GM18873 (cell line): Measurements from ENCODE around the gene CD70.
"Not testable (repeated sequence)": the region's sequence is repeated elsewhere in the genome, so short reads cannot be mapped to it uniquely, and the experiment has no call there.

Experiments
- ATAC-seq: cut with Tn5 transposase; IDR thresholded peaks from one replicate; pipeline ENCODE4 v1.9.1; 2021; ENCODE audit warnings: mild to moderate bottlenecking, moderate library complexity, moderate number of reproducible peaks; ENCODE audit not compliant: unreplicated experiment, low FRiP score

Gene CD70, protein sequence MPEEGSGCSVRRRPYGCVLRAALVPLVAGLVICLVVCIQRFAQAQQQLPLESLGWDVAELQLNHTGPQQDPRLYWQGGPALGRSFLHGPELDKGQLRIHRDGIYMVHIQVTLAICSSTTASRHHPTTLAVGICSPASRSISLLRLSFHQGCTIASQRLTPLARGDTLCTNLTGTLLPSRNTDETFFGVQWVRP

DNA sequence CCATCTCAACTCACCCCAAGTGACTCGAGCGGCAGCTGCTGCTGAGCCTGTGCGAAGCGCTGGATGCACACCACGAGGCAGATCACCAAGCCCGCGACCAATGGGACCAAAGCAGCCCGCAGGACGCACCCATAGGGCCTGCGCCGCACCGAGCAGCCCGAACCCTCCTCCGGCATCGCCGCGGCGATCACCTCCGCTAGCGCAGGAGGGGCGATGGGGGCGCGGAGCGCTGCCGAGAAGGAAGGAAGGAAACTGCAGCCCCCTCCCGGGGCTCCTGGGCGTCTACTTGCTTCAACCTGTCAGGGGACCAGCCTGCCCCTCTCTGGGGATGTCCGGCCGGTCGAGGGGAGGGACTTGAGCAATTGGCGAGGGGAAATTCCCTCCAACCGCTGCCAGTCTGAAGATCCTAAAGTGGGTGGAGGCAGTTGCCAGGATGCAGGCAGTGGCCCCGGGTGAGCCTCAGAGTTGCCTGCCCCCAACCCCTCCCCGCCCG, at the start of gene CD70:
Gene CD70 (minus strand): TSS at position 324 of the 493 bp plus-strand sequence. CDS start 148 bp downstream, at position 176.
- peak; percentile 53 for ATAC-seq

DNA sequence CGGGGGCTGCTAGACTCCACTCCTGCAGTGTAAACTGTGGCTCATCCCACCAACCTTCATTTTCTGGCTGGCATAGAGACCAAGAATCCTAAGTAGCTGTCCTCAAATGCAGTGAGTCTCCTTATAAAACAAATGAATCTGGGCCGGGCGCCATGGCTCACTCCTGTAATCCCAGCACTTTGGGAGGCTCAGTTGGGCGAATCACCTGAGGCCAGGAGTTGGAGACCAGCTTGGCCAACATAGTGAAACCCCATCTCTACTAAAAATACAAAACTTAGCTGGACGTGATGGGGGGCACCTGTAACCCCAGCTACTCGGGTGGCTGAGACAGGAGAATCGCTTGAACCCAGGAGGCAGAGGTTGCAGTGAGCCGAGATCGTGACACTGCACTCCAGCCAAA, 49.4 kb upstream of the CD70 start:
- ATAC-seq: not testable (repeated sequence)

DNA sequence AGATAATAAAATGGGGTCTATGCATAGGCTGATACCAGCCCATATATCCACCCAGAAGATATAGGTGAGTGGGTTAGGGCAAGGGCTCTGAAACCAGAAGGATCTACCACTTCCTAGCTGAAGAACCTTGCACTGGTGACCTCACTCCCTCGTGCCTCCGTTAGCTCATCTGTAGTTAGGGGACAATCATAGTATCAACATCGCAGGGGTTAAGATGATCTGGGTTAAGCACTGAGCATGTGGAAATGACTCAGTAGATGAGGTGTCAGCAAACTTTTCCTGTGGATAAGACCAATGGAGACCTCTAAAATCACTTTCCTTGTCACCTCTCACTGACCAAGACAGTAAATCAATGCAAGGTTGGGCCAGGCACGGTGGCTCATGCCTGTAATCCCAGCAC, 48.5 kb upstream of the CD70 start:
- no peak for ATAC-seq

DNA sequence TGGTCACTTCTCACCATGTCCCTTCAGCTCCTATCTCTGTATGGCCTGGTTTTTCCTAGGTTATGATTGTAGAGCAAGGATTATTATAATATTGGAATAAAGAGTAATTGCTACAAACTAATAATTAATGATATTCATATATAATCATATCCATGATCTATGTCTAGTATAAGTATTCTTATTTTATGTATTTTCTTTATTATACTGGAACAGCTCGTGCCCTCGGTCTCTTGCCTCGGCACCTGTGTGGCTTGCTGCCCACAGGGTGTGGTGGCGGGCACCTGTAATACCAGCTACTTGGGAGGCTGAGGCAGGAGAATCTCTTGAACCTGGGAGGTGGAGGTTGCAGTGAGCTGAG, 42.5 kb upstream of the CD70 start:
- ATAC-seq: not testable (repeated sequence)

DNA sequence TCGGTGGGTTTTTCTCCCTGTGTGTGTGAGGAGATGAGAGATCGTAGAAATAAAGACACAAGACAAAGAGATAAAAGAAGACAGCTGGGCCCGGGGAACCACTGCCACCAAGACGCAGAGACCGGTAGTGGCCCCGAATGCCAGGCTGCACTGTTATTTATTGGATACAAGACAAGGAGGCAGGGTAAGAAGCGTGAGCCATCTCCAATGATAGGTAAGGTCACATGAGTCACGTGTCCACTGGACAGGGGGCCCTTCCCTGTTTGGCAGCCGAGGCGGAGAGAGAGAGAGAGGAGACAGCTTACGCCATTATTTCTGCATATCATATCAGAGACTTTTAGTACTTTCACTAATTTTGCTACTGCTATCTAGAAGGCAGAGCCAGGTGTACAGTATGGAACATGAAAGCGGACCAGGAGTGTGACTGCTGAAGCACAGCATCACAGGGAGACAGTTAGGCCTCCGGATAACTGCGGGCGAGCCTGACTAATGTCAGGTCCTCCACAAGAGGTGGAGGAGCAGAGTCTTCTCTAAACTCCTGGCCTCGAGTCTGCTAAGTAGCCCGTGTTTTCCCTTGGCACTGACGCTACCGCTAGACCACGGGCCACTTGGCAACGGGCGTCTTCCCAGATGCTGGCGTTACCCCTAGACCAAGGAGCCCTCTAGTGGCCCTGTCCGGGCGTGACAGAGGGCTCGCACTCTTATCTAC, 42.0 kb upstream of the CD70 start:
- not testable (repeated sequence) for ATAC-seq

DNA sequence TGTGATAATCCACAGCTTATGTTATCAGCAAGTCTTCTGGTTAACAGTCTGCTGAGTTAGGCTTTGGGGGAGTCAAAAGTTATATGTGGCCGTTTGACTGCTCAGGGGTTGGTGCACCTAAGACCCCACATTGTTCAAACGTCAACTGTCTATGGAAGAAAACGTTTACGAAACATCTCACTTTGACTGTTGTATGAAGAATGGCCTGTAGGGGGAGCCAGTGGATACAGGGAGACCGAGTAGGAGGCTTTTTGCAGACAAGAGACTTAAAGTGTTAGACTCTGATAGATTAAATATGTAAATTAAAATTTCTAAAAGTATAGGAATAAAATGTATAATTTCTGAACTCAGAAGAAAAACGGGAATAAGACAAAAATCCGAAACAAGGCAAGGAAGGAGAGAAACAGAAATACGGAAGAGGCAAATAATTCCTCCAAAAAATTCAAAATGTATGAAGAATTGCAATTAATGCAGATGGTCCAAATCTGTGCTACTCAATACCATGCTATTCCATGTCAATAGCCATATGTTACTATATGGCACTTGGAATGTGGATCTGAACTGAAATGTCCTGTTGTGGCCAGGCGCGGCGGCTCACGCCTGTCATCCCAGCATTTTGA, 41.2 kb upstream of the CD70 start:
- no peak for ATAC-seq

DNA sequence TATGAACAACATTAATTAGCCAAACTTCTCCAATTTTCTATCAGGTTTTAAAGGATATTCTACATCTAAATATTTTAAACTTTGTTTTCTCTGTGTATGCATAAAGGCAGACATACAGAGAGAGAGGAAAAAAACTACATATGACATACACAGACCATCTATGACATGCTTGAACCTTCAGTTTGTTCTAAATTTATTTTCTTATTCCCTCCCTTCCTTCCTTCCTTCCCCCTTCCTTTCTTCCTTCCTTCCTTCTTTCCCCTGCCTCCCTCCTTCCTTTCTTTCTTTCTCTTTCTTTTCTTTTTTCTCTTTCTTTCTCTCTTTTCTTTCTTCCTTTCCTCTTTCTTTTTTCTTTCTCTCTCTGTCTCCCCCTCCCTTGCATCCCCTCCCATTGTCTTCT, 35.8 kb upstream of the CD70 start:
- ATAC-seq: no peak

DNA sequence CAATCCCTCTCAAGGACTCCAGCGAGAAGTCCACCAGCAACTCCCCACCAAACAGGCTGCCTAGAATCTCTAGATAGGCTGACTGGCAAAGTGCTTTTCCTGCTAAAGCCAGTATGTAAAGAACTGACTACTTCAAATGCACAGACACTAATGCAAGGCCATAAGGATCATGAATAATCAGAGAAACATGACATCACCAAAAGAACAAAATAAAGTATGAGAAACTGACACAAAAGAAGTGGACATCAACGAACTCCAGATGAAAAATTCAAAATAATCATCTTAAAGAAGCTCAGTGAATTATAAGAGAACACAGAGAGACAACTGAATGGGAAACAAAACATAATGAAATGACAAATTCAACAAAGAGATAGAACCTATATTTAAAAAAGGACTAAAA, 26.4 kb upstream of the CD70 start:
- ATAC-seq: no peak

DNA sequence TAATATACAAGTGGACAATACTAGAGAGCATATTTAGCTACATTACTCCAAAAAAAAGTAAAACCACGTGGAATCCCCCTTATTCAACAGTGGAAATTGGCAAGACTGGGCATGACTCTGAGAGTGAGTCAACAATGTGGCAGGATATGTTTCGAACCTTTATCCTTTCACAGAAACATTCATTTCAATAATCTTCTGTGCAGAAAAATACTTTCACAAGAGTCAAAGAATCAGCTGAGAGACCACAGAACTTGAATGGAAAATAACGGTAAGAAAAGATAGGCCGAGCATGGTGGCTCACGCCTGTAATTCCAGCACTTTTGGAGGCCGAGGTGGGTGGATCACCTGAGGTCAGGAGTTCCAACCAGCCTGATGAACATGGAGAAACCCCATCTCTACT, 25.1 kb upstream of the CD70 start:
- no peak for ATAC-seq

DNA sequence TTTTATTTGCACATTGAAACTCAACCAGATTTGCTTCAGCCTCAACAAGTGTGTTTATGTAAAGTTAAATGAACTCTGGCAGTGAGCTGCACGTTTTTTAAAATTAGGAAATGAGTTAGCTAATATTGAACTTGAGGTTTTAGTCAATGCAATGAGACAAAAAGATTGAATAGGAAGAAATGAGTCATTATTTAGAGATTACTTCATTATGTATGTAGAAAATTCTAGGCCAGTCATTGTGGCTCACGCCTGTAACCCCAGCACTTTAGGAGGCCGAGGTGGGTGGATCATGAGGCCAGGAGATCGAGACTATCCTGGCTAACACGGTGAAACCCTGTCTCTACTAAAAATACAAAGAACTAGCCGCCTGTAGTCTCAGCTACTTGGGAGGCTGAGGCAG, 22.8 kb upstream of the CD70 start:
- no peak for ATAC-seq

DNA sequence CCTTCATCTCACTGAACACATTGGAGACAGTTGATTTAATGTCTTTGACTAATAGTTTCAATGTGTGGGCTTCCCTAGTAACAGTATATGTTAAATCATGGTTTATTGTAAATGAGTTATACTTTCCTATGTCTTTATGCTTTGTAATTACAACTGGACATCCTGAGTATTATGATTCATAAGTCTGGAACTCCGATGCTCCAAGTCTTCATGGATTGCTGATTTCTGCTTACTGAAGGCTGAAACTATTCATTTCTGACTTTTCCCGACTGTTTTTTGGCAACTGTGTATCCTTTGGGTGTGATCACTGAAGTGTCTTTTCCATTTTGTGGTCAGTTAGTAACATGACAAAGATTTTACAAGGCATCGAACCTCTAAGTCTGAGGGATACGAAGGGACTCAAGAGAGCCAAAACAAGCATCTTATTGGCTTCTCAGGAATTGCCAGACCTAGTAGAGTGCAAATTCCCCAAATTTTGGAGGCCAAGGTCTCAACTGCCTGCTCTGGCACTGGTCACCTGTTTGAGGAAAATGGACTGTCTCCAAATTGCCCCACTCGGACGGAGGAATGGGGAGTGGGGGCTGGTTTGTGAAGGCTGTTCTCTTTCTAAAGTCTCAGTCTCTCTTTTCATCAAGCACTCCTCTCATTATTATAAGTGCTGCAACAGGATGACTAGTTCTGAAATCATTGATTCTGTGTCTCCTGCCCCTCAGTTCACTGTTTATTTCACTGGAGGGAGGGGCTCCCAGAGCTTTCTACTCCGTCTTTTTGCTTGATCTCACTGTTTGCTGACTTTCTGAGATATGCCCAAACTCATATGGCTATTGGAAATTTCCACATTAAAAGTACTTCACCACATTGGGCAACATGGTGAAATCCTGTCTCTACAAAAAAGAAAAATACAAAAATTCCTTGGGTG, 20.2 kb upstream of the CD70 start:
- no peak for ATAC-seq

DNA sequence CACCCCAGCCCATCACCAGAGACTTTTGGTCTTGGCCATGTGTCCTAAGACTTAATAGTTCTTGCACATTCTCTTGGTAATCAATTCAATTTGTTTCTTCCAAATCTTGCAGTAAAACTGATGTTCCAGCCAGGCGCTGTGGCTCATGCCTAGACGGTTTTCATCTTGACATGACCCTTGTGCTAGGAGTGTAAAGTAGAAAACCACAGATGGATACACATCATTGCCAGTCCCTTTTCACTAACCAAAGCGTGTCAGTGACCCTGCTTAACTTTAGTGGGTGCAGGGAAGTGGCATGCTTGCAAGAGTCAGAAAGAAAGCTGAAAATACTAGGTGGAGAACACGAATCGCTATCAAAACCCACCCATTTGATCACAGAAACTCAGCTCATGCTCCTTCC, 18.0 kb upstream of the CD70 start:
- no peak for ATAC-seq

DNA sequence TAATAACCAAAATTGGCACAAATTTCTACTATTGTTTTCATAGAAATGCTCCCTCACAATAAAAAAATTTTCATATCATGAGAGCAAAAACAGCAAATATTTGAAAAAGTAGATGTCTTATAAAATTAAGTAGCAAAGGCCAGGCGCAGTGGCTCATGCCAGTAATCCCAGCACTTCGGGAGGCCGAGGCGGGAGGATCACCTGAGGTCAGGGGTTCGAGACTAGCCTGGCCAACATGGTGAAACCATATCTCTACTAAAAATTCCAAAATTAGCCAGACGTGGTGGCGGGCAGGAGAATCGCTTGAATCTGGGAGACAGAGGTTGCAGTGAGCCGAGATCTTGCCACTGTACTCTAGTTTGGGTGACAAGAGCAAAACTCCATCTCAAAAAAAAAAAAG, 17.2 kb upstream of the CD70 start:
- not testable (repeated sequence) for ATAC-seq

DNA sequence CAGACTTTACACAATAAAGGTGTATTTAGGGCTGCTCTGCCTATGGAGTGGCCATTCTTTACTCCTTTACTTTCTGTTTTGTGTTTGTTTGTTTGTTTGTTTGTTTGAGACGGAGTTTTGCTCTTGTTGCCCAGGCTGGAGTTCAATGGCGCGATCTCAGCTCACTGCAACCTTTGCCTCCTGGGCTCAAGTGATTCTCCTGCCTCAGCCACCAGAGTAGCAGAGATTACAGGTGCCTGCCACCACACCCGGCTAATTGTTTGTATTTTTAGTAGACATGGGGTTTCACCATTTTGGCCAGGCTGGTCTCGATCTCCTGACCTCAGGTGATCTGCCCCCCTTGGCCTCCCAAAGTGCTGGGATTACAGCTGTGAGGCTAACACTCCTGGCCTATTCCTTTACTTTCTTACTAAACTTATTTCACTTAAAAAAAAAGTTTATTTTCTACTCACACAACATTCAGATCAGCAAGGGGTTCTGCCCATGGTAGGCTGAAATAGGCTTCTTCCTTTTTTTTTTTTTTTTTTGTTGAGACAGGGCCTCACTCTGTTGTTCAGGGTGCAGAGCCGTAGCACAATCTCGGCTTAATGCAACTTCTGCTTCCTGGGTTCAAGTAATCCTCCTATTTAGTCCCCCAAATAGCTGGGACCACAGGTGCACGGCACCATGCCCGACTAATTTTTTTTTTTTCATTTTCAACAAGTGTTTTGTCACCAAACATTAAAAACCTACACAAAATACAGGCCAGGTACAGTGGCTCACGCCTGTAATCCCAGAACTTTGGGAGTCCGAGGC, 15.5 kb upstream of the CD70 start:
- not testable (repeated sequence) for ATAC-seq

DNA sequence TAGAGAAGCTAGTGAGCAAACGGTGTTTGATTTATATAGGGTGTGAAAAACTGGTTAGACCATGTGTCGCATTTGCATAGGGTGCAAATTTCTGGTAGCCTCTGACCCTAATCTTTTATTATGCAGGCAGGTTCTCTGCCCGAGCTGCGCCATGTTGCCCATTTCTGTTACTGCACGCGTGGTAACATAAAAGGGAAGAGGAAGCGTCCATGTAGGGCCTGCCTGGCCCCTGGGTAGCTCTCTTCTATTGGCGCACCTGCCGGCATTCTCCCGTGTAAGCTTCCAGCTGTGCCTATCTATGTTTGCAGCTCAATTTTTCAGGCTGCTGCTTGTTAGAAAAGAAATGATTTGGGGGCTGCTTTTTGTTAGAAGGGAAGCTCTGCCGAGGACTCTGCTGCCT, 14.0 kb upstream of the CD70 start:
- no peak for ATAC-seq

DNA sequence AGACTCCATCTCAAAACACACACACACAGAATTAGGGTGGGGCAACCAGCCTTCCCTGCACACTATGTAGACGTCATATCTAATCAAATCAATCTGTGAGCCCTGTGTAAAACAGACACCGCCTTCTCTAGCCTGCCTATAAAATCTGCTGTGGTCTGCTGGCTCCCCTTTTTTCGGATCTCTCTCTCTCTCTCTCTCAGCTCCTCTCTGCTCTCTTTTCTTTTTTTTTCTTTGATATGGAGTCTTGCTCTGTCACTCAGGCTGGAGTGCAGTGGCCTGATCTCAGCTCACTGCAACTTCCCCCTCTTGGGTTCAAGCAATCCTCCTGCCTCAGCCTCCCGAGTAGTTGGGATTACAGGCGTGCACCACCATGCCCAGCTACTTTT, 11.8 kb upstream of the CD70 start:
- no peak for ATAC-seq

DNA sequence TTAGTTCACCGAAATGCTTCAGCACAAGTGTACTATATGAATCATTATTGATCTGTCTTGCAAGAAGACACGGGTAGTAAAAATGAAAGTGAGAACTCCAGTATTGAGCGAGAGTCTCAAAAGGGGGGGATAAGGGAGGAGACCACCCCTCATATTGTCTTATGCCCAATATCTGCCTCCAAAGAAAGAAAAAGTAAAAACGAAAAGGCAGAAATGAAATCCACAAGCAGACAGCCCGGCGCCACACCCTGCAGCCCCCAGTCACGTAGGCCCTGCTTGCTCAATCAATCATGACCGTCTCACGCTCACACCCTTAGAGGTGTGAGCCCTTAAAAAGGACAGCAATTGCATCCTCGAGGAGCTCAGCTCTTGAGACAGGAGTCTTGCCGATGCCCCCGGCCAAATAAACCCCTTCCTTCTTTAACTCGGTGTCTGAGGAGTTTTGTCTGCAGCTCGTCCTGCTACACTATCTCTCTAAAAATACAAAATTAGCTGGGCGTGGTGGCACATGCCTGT, 10.6 kb upstream of the CD70 start:
- ATAC-seq: peak; percentile 59

DNA sequence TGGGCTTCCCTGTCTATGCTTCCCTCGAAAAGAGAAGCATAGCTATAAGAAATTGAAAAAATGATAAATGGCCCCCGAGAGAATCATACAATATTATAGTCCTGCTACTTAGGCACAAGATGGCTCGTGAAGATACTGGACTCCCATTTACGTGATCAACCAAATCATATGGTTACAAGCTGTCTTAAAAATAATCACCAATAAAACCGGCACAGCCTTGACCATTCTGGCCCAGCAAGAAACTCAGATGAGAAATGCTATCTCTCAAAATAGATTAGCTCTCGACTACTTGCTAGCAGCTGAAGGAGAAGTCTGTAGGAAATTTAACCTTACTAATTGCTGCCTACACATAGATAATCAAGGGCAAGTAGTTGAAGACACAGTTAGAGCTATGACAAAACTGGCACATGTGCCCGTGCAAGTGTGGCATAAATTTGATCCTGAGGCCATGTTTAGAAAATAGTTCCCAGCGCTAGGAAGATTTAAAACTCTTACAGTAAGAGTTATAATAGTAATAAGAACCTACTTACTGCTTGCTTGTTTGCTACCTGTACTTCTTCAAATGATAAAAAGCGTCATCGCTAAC, 10.1 kb upstream of the CD70 start:
- not testable (repeated sequence) for ATAC-seq

DNA sequence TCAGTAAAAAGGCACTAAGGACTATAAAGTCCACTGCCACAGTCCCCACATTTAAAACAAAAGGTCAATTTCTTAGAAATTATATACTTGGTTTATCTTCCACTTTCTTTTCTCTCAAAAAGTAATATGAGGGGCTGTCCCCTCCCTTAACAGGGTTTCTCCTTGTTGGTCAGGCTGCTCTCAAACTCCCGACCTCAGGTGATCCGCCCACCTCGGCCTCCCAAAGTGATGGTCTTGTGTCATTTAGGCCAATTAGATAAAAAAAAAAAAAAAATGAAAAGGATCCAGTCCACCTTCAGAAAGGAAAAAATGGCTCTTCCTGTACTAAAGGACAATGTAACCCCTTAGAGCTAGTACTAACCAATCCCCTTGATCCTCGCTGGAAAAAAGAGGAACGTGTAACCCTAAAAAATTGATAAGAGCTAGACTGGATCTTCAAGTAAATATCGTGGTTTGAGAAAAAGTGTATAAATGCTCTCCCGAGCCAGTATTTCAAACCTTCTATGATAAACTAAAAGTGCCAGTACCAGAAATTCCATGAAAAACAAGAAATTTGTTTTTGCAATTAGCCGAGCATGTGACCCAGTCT, 9.0 kb upstream of the CD70 start:
- no peak for ATAC-seq
